Measurements from ENCODE around the gene MROH2B.
"Not testable (repeated sequence)": the region's sequence is repeated elsewhere in the genome, so short reads cannot be mapped to it uniquely, and the experiment has no call there.

MROH2B gene

DNA sequence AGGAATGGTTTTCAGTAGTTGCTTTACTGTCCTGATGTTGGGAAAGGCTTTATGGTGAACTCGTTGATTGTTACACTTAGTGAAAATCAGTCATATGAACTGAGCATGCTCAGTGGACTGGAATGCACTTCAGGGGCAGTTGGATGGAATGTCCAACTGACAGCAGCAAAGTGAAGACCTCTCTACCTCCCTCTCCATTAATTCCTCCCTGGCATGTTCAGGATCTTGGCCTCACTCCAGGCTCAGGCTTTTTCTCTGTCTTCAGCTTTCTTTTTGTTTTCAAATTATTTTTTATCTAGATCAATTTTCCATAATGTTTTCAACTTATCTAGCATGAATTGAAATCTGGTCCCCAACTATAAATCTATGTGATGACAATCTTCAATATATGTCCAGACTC lies at the start of gene MROH2B:
TSS of gene MROH2B (minus strand) at position 101 of the 400 bp plus-strand sequence. CDS start 490 bp downstream, outside the sequence.
- no peak for DNase-seq

GRCh38 chr5:41120600-41120999 lies 49.5 kb upstream of the MROH2B start:
- DNase-seq, result no peak

GRCh38 chr5:41118177-41118576 lies 47.0 kb upstream of the MROH2B start:
- DNase-seq, result no peak

DNA sequence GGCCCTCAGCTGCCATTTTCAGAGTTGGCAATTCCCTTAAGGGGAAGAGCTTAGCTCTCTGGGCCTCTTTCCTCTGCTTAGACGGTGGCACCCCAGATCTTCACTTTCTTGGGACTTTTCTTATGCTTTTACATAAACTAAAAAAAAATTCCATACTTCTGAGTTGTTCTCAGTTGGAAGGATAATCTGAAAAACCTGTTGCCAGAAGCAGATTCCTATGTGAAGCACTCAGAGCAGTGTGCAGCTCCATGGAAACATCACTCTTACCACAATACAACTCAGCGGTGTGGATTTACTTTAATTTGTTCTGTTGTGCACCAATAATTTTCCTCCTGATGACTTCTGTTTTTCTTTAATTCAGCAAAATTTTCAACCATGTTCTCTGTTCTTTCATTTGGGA lies 44.1 kb upstream of the MROH2B start:
- DNase-seq, result no peak

DNA sequence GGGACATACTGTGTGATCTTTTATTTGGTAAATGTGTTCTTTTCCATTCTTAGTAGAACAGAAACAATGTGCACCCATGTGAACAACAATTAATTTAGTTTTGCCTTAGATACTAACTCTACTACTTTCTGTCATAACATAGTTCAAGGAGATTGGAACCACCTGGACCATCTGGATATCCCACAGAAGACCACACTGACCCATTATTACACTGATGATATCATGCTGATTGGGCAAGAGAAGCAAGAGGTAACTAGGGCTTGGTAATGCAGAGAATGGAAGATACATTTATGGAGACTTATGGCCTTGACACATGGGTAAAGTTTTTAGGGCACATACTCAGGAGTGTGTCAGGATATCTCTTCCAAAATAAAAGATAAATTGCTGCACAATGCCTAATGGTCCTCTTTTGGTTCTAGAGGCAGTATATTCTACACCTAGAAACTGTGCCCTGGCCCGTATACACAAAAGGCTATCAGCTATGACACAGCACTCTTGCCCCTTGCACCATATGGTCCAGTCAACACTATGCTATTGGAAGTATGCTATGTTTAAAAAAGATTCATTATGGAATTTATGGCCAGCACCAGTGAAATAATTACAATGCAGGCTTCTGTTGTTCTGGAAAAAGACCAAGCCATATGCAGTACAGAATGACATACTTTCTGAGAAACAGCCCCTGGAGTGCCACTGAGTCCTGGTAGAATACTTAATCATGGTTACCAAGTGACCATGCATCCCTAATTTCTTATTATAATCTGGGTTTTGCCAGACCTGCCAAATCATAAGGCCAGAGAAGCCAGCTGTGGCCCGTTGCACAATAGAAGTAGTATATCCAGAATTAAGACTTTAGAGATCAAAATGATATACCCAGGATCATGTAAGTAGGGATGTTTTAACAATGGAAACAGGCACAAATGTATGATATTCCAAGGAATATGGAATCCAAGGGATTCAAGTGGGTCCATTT lies 41.6 kb upstream of the MROH2B start:
- DNase-seq, result no peak

GRCh38 chr5:41109186-41109585 lies 38.0 kb upstream of the MROH2B start:
- DNase-seq, result no peak

DNA sequence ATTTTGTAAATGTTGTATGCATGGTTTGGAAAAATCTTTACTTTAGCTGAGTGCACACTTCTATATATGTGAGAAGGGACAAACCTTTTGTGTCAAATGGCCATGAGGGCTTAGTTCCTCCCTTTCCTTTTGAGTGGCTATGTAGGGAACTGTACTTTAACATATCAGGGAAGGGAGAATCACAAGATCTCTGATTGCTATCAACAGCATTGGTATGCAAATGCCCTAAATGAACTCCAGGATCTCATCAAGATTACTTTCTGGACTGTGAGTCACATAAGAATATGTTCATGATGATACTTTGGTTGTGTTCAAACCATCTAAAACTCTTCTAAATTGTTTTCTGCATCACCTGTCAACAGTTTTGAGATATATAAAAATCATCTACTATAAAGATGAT lies 31.2 kb upstream of the MROH2B start:
- no peak for DNase-seq

- DNase-seq, result no peak
Observed at GRCh38 chr5:41097642-41098041, 26.5 kb upstream of the MROH2B start.

DNA sequence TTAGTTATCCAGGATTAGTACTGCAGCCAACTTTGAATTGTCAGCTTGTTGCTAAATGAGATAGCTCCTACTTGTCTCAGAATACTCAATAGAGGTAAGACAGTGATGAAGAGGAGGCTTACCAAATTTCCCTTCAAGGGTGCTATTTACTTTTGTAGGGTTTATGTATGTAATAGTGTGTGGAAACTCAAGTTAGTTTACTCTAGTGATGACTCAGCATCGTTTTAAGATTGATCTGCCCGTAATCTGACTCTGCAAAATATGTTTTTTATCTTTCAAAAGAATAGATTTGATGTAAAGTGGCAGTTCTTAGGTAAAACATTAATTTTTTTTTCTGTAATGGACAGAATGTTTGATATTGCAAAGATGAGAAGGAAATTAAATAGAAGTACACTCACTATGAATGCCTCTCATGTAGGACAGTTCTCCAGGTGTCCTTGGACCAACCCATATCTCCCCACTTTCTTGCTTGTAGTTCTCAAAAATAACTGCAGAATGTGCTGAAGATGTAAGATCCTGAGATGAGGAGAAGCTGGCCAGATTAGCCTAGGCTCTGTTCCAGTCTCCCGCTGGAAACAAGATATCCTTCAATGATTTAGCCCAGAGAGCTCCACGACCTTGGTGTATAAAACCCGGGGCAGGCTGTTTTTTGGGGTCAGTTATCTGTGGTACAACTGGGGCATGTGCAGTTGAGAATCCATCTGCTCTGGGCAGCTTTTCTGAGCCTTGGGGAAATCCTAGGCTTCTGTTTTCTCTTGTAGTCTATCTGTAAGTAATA lies 24.4 kb upstream of the MROH2B start:
- DNase-seq, result no peak

GRCh38 chr5:41094871-41095270 lies 23.7 kb upstream of the MROH2B start:
- no peak for DNase-seq

DNA sequence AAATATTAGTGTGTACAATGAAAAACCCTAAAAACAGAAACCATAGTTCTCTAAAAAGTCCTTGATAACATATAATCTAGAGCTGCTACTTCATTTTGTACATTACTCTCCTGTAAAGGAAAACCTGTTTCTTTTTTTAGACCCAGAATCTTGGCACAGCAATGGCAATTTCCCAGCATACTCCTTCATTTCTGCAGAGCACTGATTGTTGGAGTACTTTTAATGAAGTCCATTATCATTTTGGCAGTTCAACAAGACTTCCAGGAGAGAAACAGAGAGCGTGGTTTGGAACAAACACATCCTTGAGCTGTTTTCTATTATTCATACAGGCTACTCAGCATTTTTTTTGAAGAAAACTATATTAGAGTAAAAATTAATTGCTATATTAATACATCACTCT lies 22.7 kb upstream of the MROH2B start:
- no peak for DNase-seq

GRCh38 chr5:41087461-41087860 lies 16.3 kb upstream of the MROH2B start:
- DNase-seq, result no peak

DNA sequence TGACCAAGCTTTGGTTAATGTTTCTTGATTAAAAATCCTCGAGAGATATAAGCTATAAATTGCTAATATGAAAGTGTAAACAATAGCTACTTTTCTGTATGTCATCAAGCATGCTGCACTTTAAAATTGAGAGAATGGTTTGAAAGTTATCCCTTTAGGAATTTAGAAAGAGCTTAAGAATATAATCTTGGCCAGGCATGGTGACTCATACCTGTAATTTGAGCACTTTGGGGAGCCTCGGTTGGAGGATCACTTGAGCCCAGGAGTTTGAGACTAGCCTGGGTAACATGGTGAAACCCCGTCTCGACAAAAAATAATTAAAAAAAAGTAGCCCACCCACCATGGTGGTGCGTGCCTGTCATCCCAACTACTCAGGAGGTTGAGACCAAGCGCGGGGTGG lies 12.2 kb upstream of the MROH2B start:
- DNase-seq, result no peak

DNA sequence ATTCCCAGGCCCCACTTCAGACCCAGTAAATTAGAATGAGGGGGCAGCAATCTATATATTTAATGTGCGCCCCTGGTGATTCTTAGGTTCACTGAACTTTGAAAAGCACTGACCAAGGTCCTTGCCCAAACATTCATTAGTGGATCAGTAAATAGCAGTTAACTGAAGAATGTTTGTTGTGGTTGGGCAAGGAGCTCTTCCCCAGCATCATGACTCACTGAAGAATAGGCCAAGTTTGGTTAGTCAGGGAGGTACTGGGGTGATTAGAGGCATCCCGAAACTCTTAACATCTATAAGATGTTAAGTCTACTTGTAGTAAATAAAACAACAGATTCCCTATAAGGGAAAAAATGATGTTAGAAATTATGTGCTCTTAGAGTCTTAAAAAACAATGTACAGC lies 833 bp upstream of the MROH2B start:
- no peak for DNase-seq

DNA sequence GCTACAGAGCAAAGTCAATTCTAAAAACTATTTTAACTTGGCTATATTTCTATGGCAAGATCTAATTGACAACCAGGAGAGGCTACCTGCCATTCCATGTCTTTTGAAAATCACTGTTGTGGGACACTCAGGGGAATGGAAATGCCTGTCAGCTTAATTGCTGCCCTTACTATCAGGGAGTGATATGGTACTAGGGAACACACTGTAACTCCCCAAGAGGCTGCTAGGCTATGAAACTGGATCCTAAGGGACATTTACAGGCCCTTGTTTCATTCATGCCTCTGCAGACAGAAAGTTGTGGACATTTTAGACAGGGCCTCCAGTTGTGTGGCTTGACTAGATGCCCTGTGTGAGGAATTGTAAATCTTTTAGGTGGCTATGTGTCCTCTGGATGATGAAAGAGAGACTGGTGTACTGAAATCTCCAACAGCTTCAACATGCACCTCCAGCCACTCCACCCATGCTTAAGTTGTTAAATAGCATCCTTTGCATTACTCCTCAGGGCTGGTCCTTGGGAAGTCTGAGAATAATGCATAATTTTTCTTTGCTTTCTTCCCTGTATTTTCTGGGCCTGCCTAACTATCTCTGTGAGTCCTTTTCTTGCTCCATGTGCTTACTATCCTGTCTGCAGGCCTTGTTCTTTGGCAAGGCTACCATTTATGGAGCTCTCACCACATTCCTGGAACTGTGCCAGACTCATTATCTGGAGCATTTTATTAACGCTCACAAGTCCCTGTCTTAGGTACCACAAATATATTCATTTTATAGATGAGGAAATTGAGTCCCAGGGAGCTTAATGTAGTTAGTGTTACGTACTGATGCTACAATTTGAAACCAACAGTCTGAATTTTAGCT lies 3.2 kb downstream of the MROH2B start:
- no peak for DNase-seq

GRCh38 chr5:41065691-41066335 lies 5.3 kb downstream of the MROH2B start:
- no peak for DNase-seq

- no peak for DNase-seq
Observed at GRCh38 chr5:41057940-41058339, 13.2 kb downstream of the MROH2B start.

GRCh38 chr5:41057231-41057630 lies 13.9 kb downstream of the MROH2B start:
- DNase-seq, result no peak

DNA sequence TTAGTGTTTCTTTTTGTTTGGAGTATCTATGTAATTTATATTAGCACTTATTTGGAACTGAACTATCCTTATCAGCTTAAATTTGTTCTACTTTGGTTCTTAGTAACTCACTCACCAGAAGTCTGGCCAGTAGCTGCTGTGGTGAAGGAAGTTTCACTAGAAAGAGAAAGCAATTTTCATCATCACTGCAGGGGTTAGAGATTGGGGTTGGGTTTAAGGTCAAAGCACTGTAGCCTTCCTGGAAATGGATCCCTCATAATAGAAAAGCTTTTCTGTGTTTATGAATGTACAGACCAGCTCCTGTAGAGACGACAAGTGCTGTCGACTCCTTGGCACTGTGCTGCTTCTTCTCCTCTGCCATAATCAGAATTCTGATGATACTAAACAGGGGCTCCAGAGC lies 22.2 kb downstream of the MROH2B start:
- DNase-seq, result no peak

GRCh38 chr5:41043109-41043747 lies 27.9 kb downstream of the MROH2B start:
- DNase-seq, result no peak

DNA sequence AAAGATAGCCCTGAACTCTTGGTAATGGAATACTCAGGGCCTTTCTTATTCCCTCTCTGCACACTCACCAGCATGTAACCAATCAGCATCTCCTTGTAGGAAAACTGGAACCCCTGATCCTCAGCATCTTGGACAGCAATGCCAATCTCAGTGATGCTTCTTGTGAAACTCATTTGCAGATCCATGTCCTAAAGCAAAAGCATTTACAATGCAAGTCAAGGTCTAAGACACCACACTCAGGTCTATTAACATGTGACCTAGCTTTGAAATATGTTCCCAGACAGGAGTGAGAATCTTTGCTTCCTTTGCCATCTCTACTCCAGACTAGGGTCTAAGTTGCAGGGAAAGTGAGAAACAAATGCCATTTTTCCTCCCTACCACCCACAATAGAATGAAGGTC lies 38.2 kb downstream of the MROH2B start:
- no peak for DNase-seq

DNA sequence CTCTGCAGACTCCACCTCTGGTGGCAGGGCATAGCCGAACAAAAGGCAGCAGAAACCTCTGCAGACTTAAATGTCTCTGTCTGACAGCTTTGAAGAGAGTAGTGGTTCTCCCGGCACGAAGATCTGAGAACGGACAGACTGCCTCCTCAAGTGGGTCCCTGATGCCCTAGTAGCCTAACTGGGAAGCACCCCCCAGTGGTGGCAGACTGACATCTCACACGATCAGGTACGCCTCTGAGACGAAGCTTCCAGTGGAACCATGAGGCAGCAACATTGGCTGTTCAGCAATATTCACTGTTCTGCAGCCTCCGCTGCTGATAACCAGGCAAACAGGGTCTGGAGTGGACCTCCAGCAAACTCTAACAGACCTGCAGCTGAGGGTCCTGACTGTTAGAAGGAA lies 48.5 kb downstream of the MROH2B start:
- DNase-seq, result not testable (repeated sequence)

Data from activated effector memory CD4-positive, alpha-beta T cell treated with anti-CD3 and anti-CD28 coated beads, Interleukin-2, amount 50 U/mL, for 16 hours (primary cell).